ENCODE data around the gene STN1.

Gene STN1

GRCh38 chr10:103928784-103929183, 10.8 kb upstream of the STN1 start:
- Histone ChIP-seq H3K4me1 (ENCODE audit: control insufficient read depth, insufficient read depth, low read length) (peaks cover 14% of the 10 kb centered on the region), H3K27me3 (ENCODE audit: control insufficient read depth, insufficient read depth, low read length) (no peaks in the 10 kb centered on the region), H3K36me3 (ENCODE audit: control insufficient read depth, insufficient read depth, low read length) (no peaks in the 10 kb centered on the region), H3K9me3 (ENCODE audit: control insufficient read depth, insufficient read depth, low read length) (no peaks in the 10 kb centered on the region), H3K9ac (ENCODE audit: low read depth, low read length) (no peak overlapping the region), H3K4me3 (ENCODE audit: low read depth, low read length) (no peak overlapping the region), H3K27ac (ENCODE audit: low read depth, low read length) (peak overlapping the region; percentile 22)

DNA sequence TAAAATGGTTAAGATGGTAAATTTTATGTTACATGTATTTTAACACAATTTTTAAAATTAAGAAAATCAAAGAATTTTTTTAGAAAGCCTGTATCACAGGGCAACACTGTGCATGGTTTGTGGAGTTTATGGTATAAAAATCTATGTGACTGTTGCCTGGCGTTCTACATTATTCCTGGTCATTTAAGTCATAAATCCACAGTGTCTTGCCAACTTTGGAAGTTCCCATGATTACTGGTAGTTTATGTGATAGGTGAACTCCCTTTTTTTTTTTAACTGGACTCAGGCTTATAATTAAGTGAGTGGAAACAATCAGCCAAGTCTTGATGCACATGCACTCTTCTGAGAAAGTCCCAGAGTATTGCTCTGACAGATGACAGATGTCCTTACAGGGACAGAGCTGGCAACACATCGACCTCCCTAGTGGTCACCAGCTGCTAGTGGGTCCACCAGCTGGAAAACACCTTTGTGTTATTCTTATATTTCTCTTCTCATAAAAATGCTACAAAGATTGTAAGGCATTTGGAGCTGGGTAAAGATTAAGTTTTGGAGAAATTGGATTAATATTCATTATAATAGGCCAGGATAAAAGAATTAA, 8.8 kb upstream of the STN1 start:
- H3K27ac ChIP-seq (ENCODE audit: low read depth, low read length) = no peak overlapping the region
- no peaks in the 10 kb centered on the region for H3K36me3 ChIP-seq (ENCODE audit: control insufficient read depth, insufficient read depth, low read length)
- H3K4me1 ChIP-seq (ENCODE audit: control insufficient read depth, insufficient read depth, low read length) = peaks cover 16% of the 10 kb centered on the region
- H3K9me3 ChIP-seq (ENCODE audit: control insufficient read depth, insufficient read depth, low read length) = no peaks in the 10 kb centered on the region
- no peak overlapping the region for H3K4me3 ChIP-seq (ENCODE audit: low read depth, low read length)
- no peaks in the 10 kb centered on the region for H3K27me3 ChIP-seq (ENCODE audit: control insufficient read depth, insufficient read depth, low read length)
- H3K9ac ChIP-seq (ENCODE audit: low read depth, low read length) = no peak overlapping the region

DNA sequence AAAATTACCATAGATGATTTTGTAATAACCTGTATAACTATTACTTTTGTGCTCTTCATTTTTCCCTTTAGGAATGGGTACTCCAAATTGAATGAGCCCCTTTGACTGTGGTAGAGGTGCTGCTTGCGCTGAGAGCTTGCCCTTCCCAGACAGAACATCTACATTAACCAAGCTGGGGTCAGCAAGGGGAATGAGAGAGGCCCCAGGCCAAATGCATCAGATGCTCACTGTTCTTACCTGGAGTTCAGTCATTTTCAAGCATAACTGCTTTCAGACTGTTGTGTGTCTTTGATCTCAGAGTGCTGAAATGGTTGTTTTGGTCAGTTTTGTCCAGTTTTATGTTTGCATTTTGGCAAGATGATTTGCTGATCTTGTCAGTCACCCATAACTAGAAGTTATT, 7.6 kb upstream of the STN1 start:
- H3K9me3 ChIP-seq (ENCODE audit: control insufficient read depth, insufficient read depth, low read length) = no peaks in the 10 kb centered on the region
- H3K27ac ChIP-seq (ENCODE audit: low read depth, low read length) = no peak overlapping the region
- no peaks in the 10 kb centered on the region for H3K36me3 ChIP-seq (ENCODE audit: control insufficient read depth, insufficient read depth, low read length)
- peaks cover 25% of the 10 kb centered on the region for H3K4me1 ChIP-seq (ENCODE audit: control insufficient read depth, insufficient read depth, low read length)
- no peak overlapping the region for H3K4me3 ChIP-seq (ENCODE audit: low read depth, low read length)
- H3K27me3 ChIP-seq (ENCODE audit: control insufficient read depth, insufficient read depth, low read length) = no peaks in the 10 kb centered on the region
- H3K9ac ChIP-seq (ENCODE audit: low read depth, low read length) = no peak overlapping the region

- no peak overlapping the region for H3K27ac ChIP-seq (ENCODE audit: low read depth, low read length)
- no peak overlapping the region for H3K9ac ChIP-seq (ENCODE audit: low read depth, low read length)
- H3K9me3 ChIP-seq (ENCODE audit: control insufficient read depth, insufficient read depth, low read length) = no peaks in the 10 kb centered on the region
- H3K4me1 ChIP-seq (ENCODE audit: control insufficient read depth, insufficient read depth, low read length) = peaks cover 18% of the 10 kb centered on the region
- no peak overlapping the region for H3K4me3 ChIP-seq (ENCODE audit: low read depth, low read length)
- no peaks in the 10 kb centered on the region for H3K36me3 ChIP-seq (ENCODE audit: control insufficient read depth, insufficient read depth, low read length)
- H3K27me3 ChIP-seq (ENCODE audit: control insufficient read depth, insufficient read depth, low read length) = no peaks in the 10 kb centered on the region
These were observed 5.5 kb upstream of the STN1 start for GRCh38 chr10:103923502-103923901.

GRCh38 chr10:103922659-103923058, 4.7 kb upstream of the STN1 start:
- Histone ChIP-seq H3K27ac (ENCODE audit: low read depth, low read length) (no peak overlapping the region), H3K9ac (ENCODE audit: low read depth, low read length) (no peak overlapping the region), H3K27me3 (ENCODE audit: control insufficient read depth, insufficient read depth, low read length) (no peaks in the 10 kb centered on the region), H3K36me3 (ENCODE audit: control insufficient read depth, insufficient read depth, low read length) (no peaks in the 10 kb centered on the region), H3K4me1 (ENCODE audit: control insufficient read depth, insufficient read depth, low read length) (peaks cover 20% of the 10 kb centered on the region), H3K4me3 (ENCODE audit: low read depth, low read length) (no peak overlapping the region), H3K9me3 (ENCODE audit: control insufficient read depth, insufficient read depth, low read length) (no peaks in the 10 kb centered on the region)

DNA sequence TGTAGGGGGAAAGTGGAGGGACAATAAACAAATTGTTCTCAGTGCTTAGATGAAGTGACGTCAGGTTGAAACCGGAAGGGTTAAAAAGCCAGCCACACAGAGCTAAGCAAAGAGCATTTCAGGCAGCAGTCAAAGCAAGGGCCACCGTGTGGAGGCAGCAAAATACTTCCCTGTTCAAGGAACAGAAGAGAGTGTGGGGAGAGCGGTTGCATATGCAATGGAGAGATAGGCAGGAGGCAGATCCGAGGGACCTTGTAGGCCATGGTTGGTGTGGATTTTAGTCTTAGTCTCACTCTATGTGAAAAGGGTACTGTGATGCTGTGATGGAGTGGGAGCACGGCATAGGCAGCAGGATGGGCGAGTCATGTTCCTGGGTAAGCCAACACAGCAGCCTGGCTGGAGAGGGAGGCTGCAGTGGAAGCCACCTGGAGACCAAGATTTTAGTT, 3.8 kb upstream of the STN1 start:
- H3K9ac ChIP-seq (ENCODE audit: low read depth, low read length) = no peak overlapping the region
- H3K9me3 ChIP-seq (ENCODE audit: control insufficient read depth, insufficient read depth, low read length) = no peaks in the 10 kb centered on the region

DNA sequence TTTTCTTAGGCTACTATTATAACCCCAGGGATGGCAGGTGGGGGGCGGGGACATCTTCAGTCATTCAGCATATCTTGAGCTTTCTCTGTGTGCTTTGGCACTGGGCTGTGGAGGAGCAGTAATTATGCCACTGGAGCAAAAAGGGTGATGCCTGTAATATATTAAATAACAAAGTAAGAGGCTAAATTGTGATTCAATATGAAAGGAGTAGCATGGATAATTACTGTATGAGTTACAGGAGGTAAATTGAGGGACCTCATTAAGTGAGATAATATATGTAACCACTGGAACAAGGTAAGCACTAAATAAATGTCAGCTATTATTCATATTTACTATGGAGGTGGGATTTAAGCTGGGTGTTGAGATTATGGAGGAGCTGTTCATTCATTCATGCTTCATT, 3.3 kb upstream of the STN1 start:
- Histone ChIP-seq H3K36me3 (ENCODE audit: control insufficient read depth, insufficient read depth, low read length) (no peaks in the 10 kb centered on the region), H3K9ac (ENCODE audit: low read depth, low read length) (no peak overlapping the region), H3K27me3 (ENCODE audit: control insufficient read depth, insufficient read depth, low read length) (no peaks in the 10 kb centered on the region), H3K4me1 (ENCODE audit: control insufficient read depth, insufficient read depth, low read length) (peaks cover 29% of the 10 kb centered on the region), H3K9me3 (ENCODE audit: control insufficient read depth, insufficient read depth, low read length) (no peaks in the 10 kb centered on the region), H3K4me3 (ENCODE audit: low read depth, low read length) (no peak overlapping the region), H3K27ac (ENCODE audit: low read depth, low read length) (no peak overlapping the region)

More for the DNA sequence above, 3.8 kb upstream of the STN1 start:
- Histone ChIP-seq H3K4me3 (ENCODE audit: low read depth, low read length) (no peak overlapping the region), H3K36me3 (ENCODE audit: control insufficient read depth, insufficient read depth, low read length) (no peaks in the 10 kb centered on the region), H3K4me1 (ENCODE audit: control insufficient read depth, insufficient read depth, low read length) (peaks cover 29% of the 10 kb centered on the region), H3K27ac (ENCODE audit: low read depth, low read length) (no peak overlapping the region), H3K27me3 (ENCODE audit: control insufficient read depth, insufficient read depth, low read length) (no peaks in the 10 kb centered on the region)

GRCh38 chr10:103919648-103920025, 1.7 kb upstream of the STN1 start:
- H3K9me3 ChIP-seq (ENCODE audit: control insufficient read depth, insufficient read depth, low read length) = peaks cover 5% of the 10 kb centered on the region
- peaks cover 3% of the 10 kb centered on the region; the same call in 1 of the 2 replicates for H3K36me3 ChIP-seq (ENCODE audit: control insufficient read depth, insufficient read depth, low read length)
- H3K27ac ChIP-seq (ENCODE audit: low read depth, low read length) = no peak overlapping the region
- H3K27me3 ChIP-seq (ENCODE audit: control insufficient read depth, insufficient read depth, low read length) = no peaks in the 10 kb centered on the region
- no peak overlapping the region for H3K4me3 ChIP-seq (ENCODE audit: low read depth, low read length)
- peaks cover 29% of the 10 kb centered on the region for H3K4me1 ChIP-seq (ENCODE audit: control insufficient read depth, insufficient read depth, low read length)
- H3K9ac ChIP-seq (ENCODE audit: low read depth, low read length) = no peak overlapping the region

GRCh38 chr10:103917302-103918052, 507 bp downstream of the STN1 start:
- Histone ChIP-seq H3K27ac (ENCODE audit: low read depth, low read length) (peak overlapping the region; percentile 96), H3K36me3 (ENCODE audit: control insufficient read depth, insufficient read depth, low read length) (peaks cover 3% of the 10 kb centered on the region; the same call in 1 of the 2 replicates), H3K27me3 (ENCODE audit: control insufficient read depth, insufficient read depth, low read length) (no peaks in the 10 kb centered on the region), H3K9me3 (ENCODE audit: control insufficient read depth, insufficient read depth, low read length) (peaks cover 5% of the 10 kb centered on the region), H3K4me1 (ENCODE audit: control insufficient read depth, insufficient read depth, low read length) (peaks cover 29% of the 10 kb centered on the region), H3K9ac (ENCODE audit: low read depth, low read length) (peak overlapping the region; percentile 74), H3K4me3 (ENCODE audit: low read depth, low read length) (peak overlapping the region; percentile 80)

- H3K9ac ChIP-seq (ENCODE audit: low read depth, low read length) = no peak overlapping the region
- no peaks in the 10 kb centered on the region for H3K27me3 ChIP-seq (ENCODE audit: control insufficient read depth, insufficient read depth, low read length)
- no peak overlapping the region for H3K27ac ChIP-seq (ENCODE audit: low read depth, low read length)
- peaks cover 3% of the 10 kb centered on the region; the same call in 1 of the 2 replicates for H3K36me3 ChIP-seq (ENCODE audit: control insufficient read depth, insufficient read depth, low read length)
- peak overlapping the region; percentile 80 for H3K4me3 ChIP-seq (ENCODE audit: low read depth, low read length)
- H3K4me1 ChIP-seq (ENCODE audit: control insufficient read depth, insufficient read depth, low read length) = peaks cover 27% of the 10 kb centered on the region
- H3K9me3 ChIP-seq (ENCODE audit: control insufficient read depth, insufficient read depth, low read length) = peaks cover 5% of the 10 kb centered on the region
These were observed 1.1 kb downstream of the STN1 start for GRCh38 chr10:103916876-103917275.

GRCh38 chr10:103916254-103916653, 1.7 kb downstream of the STN1 start:
- no peak overlapping the region for H3K27ac ChIP-seq (ENCODE audit: low read depth, low read length)
- H3K4me1 ChIP-seq (ENCODE audit: control insufficient read depth, insufficient read depth, low read length) = peaks cover 23% of the 10 kb centered on the region
- no peak overlapping the region for H3K9ac ChIP-seq (ENCODE audit: low read depth, low read length)
- peaks cover 5% of the 10 kb centered on the region for H3K9me3 ChIP-seq (ENCODE audit: control insufficient read depth, insufficient read depth, low read length)
- no peak overlapping the region for H3K4me3 ChIP-seq (ENCODE audit: low read depth, low read length)
- no peaks in the 10 kb centered on the region for H3K27me3 ChIP-seq (ENCODE audit: control insufficient read depth, insufficient read depth, low read length)
- peaks cover 3% of the 10 kb centered on the region; the same call in 1 of the 2 replicates for H3K36me3 ChIP-seq (ENCODE audit: control insufficient read depth, insufficient read depth, low read length)
